Measurements from ENCODE around the gene MAGEB17. TPM values are rescaled to one million over a fixed set of nuclear protein-coding genes. Genes with fewer than 3 reads are reported as not detected.

MAGEB17 gene
- total and polyA plus RNA-seq, 9 of the 15 experiments (the other 6 are each of a cell fraction or from before 2014, with no cell fraction given): 0.07 to 0.45 (median 0.14) TPM; not detected in 1

DNA sequence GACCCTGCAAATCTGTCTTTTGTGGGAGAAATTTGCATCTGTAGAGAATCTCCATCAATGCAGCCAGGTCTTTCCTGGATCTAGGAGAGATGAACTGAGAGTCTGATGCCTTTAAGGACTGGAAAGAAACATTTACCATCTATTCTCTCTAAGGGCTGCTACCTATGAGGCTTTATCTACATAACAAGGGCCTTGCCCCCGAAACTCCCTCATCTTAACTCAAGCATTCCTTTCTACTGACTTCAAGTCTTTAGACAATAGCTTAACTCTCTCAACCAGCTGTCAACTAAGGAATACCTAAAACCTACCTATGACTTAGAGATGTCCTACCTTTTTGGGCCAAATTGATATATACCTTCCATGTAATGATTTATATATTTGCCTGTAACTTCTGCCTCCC, 32.1 kb downstream of the MAGEB17 start:
- ChIA-PET CTCF (ENCODE audit: low intra/inter-chr PET ratio) (no interaction called here), POLR2A (no interaction called here)
- no TSS peak for BruUV-seq (replicated peaks)
- no peak overlapping the region for H3K4me2 ChIP-seq (ENCODE audit: insufficient read depth, low read length)
- no peak for DNase-seq (ENCODE audit: extremely low read depth in 1 of 4, low spot score in 3 of 4)
- no peaks in the 10 kb centered on the region for H3K79me2 ChIP-seq (ENCODE audit: control insufficient read depth, insufficient read depth, low read length)
- H2AFZ ChIP-seq (ENCODE audit: low read depth, low read length): no peak overlapping the region
- H3K4me1 ChIP-seq (replicated peaks in 1 of 2; ENCODE audit: control insufficient read depth in 2 of 2, insufficient read depth in 2 of 2, low read length in 2 of 2): no peaks in the 10 kb centered on the region; a peak in 2 of 5 replicates
- no peak overlapping the region for H3K9ac ChIP-seq (ENCODE audit: insufficient read depth in 1 of 2, low read depth in 2 of 2, low read length in 2 of 2)
- no peaks in the 10 kb centered on the region for H3K36me3 ChIP-seq (ENCODE audit: control insufficient read depth, insufficient read depth, low read length)
- ATAC-seq: no peak
- TF ChIP-seq, protein P1, sequence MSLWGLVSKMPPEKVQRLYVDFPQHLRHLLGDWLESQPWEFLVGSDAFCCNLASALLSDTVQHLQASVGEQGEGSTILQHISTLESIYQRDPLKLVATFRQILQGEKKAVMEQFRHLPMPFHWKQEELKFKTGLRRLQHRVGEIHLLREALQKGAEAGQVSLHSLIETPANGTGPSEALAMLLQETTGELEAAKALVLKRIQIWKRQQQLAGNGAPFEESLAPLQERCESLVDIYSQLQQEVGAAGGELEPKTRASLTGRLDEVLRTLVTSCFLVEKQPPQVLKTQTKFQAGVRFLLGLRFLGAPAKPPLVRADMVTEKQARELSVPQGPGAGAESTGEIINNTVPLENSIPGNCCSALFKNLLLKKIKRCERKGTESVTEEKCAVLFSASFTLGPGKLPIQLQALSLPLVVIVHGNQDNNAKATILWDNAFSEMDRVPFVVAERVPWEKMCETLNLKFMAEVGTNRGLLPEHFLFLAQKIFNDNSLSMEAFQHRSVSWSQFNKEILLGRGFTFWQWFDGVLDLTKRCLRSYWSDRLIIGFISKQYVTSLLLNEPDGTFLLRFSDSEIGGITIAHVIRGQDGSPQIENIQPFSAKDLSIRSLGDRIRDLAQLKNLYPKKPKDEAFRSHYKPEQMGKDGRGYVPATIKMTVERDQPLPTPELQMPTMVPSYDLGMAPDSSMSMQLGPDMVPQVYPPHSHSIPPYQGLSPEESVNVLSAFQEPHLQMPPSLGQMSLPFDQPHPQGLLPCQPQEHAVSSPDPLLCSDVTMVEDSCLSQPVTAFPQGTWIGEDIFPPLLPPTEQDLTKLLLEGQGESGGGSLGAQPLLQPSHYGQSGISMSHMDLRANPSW (CRISPR knock-in tag; IDR thresholded peaks at IDR 0.05): no peak
- TF ChIP-seq ZNF717 (CRISPR knock-in tag; IDR thresholded peaks at IDR 0.05): no peak
- TF ChIP-seq THRAP3 (IDR thresholded peaks at IDR 0.05; ENCODE audit: borderline replicate concordance): no peak
- TF ChIP-seq PURB (CRISPR knock-in tag; IDR thresholded peaks at IDR 0.05; ENCODE audit: low read depth): no peak
- no peak for TF ChIP-seq SIRT6 (IDR thresholded peaks at IDR 0.05; ENCODE audit: low read depth, low read length)
- TF ChIP-seq BRF2 (IDR thresholded peaks at IDR 0.05; ENCODE audit: borderline replicate concordance, insufficient read depth, insufficient read length): no peak
- no peak for TF ChIP-seq KDM1A (IDR thresholded peaks at IDR 0.05)
- no peak for TF ChIP-seq NR2F6 (CRISPR knock-in tag; IDR thresholded peaks at IDR 0.05)
- H3K27ac ChIP-seq (ENCODE audit: extremely low read depth, low read depth, low read length): no peak overlapping the region
- in situ Hi-C loops (cut with MboI) (no loop called here), intact Hi-C loops (cut with micrococcal nuclease) (no loop called here)
- H3K27me3 ChIP-seq (ENCODE audit: control insufficient read depth in 2 of 2, insufficient read depth in 2 of 2, low read length in 2 of 2): no peaks in the 10 kb centered on the region
- no peaks in the 10 kb centered on the region for H4K20me1 ChIP-seq (replicated peaks; ENCODE audit: control insufficient read depth, insufficient read depth, low read length)
- 22% methylated on average over 1 of the region's 1 CpG for WGBS (ENCODE audit: insufficient coverage, low coverage, missing lambda C conversion rate)
- no peak overlapping the region for H3K4me3 ChIP-seq
- no peaks in the 10 kb centered on the region for H3K9me3 ChIP-seq (replicated peaks; ENCODE audit: control insufficient read depth, insufficient read depth, low read depth, low read length)
- H3K9me1 ChIP-seq (ENCODE audit: control insufficient read depth, insufficient read depth, low read length): no peaks in the 10 kb centered on the region
- no peak for FAIRE-seq

Data from K562 (cell line).